Mucosa of rectum (tissue), 2 donors: Measurements from ENCODE around the gene FIS1.
A peak's percentile ranks its signal among the peaks of the same experiment; 100 is the strongest.
"Not testable (repeated sequence)": the region's sequence is repeated elsewhere in the genome, so short reads cannot be mapped to it uniquely, and the experiment has no call there.

Experiments used
- H3K27ac ChIP-seq, 2 donors: one replicate each; pipeline ENCODE4 v1.7.0; 2013; ENCODE audit warnings: inconsistent platforms in 2 of 2, low read depth in 2 of 2, low read length in 2 of 2
- H3K27me3 ChIP-seq, 2 donors: one replicate each; pipeline ENCODE4 v1.7.0; 2013; ENCODE audit warnings: low read length in 2 of 2; ENCODE audit not compliant: control insufficient read depth in 2 of 2, insufficient read depth in 2 of 2
- H3K36me3 ChIP-seq, 2 donors: one replicate each; pipeline ENCODE4 v1.7.0; 2013; ENCODE audit warnings: low read length in 2 of 2; ENCODE audit not compliant: control insufficient read depth in 2 of 2, insufficient read depth in 2 of 2
- H3K4me1 ChIP-seq, 2 donors: one replicate each; pipeline ENCODE4 v1.7.0; 2013; ENCODE audit warnings: low read length in 2 of 2, mild to moderate bottlenecking in 1 of 2; ENCODE audit not compliant: control insufficient read depth in 2 of 2, insufficient read depth in 2 of 2
- H3K4me3 ChIP-seq, 2 donors: one replicate each; pipeline ENCODE4 v1.7.0; 2013; ENCODE audit warnings: low read length in 2 of 2
- H3K9ac ChIP-seq, 2 donors: one replicate each; pipeline ENCODE4 v1.7.0; 2013; ENCODE audit warnings: low read length in 2 of 2, low read depth in 1 of 2, mild to moderate bottlenecking in 1 of 2
- H3K9me3 ChIP-seq, 2 donors: one replicate each; pipeline ENCODE4 v1.7.0; 2013; ENCODE audit warnings: low read length in 2 of 2; ENCODE audit not compliant: control insufficient read depth in 2 of 2
- donor health status: healthy.
- donor health status: Normal muscosa, but diverticular disease.

Gene FIS1

DNA sequence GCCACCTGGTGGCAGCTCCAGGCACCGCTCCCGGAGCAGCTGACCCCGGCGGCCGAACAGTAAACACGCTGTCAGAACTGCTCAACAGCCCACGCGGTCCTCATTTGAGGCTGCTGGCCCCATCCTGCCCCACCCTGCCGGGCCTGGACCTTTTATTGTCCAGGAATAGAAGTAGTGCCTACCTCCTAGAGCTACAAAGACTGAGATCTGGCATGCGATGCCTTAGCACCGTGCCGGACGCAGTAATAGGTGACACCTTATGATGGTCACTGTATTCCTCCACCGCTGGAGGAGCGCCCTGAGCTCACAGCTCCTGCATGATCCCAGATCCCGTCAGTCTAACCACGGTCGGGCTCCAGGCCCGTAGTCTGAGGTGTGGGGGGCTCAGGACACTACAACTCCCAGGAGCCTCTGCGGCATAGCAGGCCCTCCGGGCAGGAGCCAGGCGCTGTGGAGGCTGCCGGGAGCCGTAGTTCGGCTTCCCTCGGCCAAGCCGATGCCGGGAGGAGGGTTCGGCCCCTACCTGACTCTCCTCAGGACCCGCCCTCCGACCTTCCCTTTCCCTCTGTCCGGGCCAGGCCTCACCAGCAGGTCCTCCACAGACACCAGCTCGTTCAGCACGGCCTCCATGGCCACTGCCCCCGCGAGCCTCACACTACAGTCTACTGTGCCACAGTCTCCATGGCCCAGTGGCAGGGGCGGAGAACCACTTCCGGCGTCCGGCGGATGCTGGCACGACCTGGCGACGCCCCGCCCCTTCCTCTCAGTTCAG lies at the start of gene FIS1:
Gene FIS1, minus strand, starts transcription at position 707 of the 772 bp plus-strand sequence. Its CDS starts 77 bp downstream, at position 630.
- Histone ChIP-seq H3K4me1 (peaks cover 17 to 21% of the 10 kb centered on the region in 2 donors), H3K36me3 (peaks cover 18 to 23% of the 10 kb centered on the region in 2 donors), H3K27ac (peak within 1 kb of the TSS; percentile 98 to 99)

DNA sequence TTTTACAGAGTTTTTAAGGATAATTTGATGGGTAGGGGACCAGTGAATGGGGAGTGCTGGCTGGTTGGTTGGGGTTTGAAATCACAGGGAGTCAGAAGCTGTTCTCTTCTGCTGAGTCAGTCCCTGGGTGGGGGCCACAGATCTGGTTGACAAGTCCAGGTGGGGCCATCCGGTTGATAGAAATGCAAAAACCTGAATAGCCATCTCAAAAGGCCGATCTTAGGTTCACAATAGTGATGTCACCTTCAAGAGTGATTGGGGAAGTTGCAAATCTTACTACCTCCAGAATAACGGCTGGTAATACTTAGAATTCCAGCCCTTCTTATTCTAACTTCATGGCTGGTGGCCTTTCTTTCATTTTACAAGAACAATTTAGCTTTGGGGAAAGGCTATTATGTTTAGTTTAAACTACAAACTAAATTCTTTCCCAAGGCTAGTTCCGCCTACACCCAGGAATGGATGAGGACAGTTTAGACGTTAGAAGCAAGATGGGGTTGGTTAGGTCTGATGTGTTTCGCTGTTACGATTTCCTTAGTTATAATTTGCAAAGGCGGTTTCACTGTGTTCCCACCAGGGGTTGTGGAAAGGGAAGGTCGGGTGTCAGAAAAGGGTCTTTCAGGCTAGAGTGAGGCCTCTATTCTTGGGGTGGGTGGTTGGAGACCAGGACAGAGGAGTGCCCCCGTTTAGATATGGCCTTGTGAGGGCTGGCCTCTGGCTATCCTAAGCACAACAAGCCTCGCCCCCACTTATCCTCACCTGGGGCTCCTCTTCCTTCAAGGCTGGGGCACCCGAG lies 49.4 kb upstream of the FIS1 start:
- H3K27me3 ChIP-seq = peaks cover 2 to 17% of the 10 kb centered on the region in 2 donors
- no peaks in the 10 kb centered on the region for H3K36me3 ChIP-seq
- no peak overlapping the region for H3K27ac ChIP-seq

More for the DNA sequence above, at the start of gene FIS1:
- Histone ChIP-seq H3K4me3 (peak within 1 kb of the TSS; percentile 99 to 100), H3K9me3 (no peaks in the 10 kb centered on the region), H3K9ac (peak within 1 kb of the TSS; percentile 96 to 98), H3K27me3 (no peaks in the 10 kb centered on the region)

DNA sequence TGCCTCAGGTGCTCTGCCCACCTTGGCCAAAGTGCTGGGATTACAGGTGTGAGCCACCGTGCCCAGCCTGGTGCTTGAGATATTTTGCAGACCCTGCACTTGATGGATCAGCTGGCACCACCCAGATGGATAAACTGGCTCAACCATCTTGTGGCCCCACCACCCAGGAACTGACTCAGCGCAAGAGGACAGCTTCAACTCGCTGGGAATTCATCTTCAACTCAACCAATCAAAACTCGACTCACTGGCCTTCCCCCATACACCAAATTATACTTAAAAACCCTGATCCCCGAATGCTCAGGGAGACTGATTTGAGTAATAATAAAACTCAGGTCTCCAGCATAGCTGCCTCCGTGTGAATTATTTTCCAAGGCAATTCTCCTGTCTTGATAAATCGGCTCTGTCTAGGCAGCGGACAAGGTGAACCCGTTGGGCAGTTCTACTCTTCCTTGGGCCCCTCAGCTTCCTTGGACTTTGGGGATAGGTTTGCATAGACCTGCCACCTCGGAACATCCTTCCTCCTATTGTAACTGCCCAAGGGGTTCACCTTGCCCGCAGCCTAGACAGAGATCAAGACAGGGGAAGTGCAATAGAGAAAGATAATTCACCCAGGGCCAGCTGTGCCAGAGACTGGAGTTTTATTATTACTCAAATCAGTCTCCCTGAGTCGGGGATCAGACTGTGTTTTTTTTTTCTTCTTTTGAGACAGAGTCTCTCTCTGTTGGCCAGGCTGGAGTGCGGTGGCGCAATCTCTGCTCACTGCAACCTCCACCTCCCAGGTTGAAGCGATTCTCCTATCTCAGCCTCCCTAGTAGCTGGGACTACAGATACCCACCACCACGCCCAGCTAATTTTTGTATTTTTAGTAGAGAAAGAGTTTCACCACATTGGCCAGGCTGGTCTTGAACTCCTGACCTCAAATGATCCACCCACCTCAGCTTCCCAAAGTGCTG lies 48.5 kb upstream of the FIS1 start:
- H3K27me3 ChIP-seq, H3K4me1 ChIP-seq, H3K27ac ChIP-seq, H3K9ac ChIP-seq, H3K36me3 ChIP-seq, H3K9me3 ChIP-seq, H3K4me3 ChIP-seq: not testable (repeated sequence)

More for the DNA sequence above, 49.4 kb upstream of the FIS1 start:
- no peak overlapping the region for H3K4me3 ChIP-seq
- no peaks in the 10 kb centered on the region for H3K4me1 ChIP-seq
- no peak overlapping the region for H3K9ac ChIP-seq
- H3K9me3 ChIP-seq = no peaks in the 10 kb centered on the region

DNA sequence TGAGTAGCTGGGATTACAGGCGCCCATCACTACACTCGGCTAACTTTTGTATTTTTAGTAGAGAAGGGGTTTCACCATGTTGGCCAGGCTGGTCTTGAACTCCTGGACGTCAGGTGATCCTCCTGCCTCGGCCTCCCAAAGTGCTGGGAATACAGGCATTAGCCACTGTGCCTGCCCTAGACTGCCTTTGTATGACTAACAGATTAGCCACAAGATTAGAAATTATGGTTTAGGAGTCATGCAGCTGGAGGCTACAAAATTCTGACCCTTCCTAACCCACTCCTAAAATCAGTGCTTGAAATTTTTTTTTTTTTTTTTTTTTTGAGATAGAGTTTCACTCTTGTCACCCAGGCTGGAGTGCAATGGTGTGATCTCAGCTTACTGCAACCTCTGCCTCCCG lies 47.7 kb upstream of the FIS1 start:
- not testable (repeated sequence) for H3K9ac ChIP-seq, H3K4me1 ChIP-seq, H3K9me3 ChIP-seq, H3K27ac ChIP-seq, H3K27me3 ChIP-seq, H3K36me3 ChIP-seq, H3K4me3 ChIP-seq

DNA sequence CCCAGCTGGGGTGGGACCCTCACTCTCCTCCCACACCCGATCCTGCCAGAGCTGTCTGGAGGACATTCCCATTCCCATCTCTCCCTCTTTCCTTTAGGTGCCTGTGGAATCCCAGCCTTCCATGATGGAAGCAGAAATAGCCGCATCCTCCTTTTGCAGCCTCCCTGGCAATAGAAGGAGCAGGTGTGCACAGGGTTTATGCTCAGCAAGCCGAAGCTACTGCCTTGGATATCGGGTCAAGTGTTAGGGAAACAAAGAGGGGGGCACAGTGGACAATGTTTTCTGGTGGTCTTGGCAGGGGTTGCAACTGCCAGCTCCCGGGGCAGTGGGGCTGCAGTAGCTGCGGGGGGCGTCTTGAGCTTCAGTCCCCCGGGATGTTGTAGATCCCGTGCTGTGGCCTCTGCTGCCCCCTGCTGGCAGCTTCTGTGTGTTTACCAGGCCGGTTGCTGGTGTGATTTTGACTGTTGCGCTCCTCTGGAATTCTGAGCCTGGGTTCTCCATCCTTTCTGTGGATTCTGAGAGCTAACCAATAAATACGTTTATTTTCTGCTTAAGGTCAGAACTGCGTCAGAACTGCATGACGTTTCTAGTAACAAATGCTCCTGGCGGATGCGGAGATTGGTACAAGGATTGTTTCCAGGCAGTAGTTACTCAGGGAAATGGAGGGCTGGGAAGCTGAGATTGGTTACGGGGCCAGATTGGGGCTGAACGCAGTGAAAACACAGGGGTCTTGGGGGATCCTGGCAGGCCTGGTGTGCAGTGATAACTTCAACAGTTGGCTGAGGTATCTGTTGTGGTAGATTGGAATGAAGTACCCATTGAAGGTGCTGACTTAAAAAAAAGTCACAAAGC lies 45.5 kb upstream of the FIS1 start:
- not testable (repeated sequence) for H3K4me3 ChIP-seq, H3K27ac ChIP-seq, H3K9me3 ChIP-seq, H3K4me1 ChIP-seq, H3K27me3 ChIP-seq, H3K36me3 ChIP-seq, H3K9ac ChIP-seq

DNA sequence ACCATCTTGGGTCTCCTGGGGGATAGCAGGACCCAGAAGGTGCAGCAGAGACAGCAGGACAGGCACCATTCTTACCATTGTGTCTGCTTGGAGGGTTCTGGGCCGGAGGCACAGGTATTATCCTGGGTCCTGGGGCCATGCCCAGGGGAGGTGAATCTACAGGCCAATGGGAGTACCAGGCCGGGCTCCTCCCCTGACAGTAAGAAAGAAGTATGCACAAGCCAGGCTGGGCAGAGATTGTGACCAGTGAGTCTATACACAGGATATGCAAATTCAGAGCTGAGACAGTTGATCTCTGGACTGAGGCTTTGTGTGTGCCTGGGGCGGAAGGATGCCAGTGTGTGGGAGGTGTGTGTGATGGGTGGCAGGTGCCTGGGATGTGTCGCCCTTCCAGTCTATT lies 44.8 kb upstream of the FIS1 start:
- H3K36me3 ChIP-seq, H3K9me3 ChIP-seq, H3K9ac ChIP-seq, H3K4me1 ChIP-seq, H3K4me3 ChIP-seq, H3K27ac ChIP-seq, H3K27me3 ChIP-seq: not testable (repeated sequence)

DNA sequence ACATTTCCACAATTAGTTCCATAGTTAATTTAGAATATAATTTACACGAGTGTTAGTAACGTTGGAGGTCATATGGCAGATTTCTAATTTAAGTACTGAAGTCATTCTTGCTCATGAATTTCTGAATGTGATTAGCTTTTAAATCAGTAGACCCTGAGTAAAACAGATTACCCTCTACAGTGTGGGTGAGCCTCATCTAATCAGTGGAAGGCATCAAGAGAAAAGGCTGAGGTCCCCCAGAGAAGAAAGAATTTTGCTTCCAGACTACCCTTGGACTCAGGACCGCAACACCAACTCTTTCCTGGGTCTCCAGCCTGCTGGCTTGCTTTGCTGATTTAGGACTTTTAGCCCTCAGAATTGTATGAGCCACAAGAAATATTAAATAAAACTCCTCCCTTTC lies 43.6 kb upstream of the FIS1 start:
- H3K27me3 ChIP-seq = peaks cover 2 to 5% of the 10 kb centered on the region in 2 donors
- H3K4me3 ChIP-seq = no peak overlapping the region
- no peak overlapping the region for H3K9ac ChIP-seq
- H3K4me1 ChIP-seq = no peaks in the 10 kb centered on the region
- H3K9me3 ChIP-seq = peaks cover 0 to 3% of the 10 kb centered on the region in 2 donors
- no peak overlapping the region for H3K27ac ChIP-seq
- H3K36me3 ChIP-seq = no peaks in the 10 kb centered on the region

DNA sequence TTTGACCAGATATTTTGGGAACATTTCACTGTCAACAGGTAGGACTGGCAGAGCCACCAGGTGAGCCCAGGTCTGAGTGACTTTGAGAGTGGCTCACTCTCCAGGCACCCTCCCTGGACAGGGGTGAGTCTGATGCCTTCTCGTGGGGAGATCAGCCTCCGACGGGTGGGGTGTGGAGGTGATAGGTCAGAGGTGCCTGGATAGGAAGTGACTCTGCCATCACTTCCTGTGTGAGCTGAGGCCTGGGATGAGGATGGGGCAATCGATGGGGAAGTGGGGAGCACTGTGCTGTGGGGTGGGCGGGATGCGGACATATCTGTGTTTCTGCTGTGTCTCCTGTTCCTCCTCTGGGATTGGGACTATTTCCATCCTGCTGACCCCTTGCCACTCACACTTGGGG lies 42.2 kb upstream of the FIS1 start:
- no peak overlapping the region for H3K9ac ChIP-seq
- peaks cover 2 to 5% of the 10 kb centered on the region in 2 donors for H3K27me3 ChIP-seq
- no peak overlapping the region for H3K27ac ChIP-seq
- H3K4me1 ChIP-seq = no peaks in the 10 kb centered on the region
- no peaks in the 10 kb centered on the region for H3K36me3 ChIP-seq
- H3K4me3 ChIP-seq = no peak overlapping the region
- peaks cover 0 to 3% of the 10 kb centered on the region in 2 donors for H3K9me3 ChIP-seq

DNA sequence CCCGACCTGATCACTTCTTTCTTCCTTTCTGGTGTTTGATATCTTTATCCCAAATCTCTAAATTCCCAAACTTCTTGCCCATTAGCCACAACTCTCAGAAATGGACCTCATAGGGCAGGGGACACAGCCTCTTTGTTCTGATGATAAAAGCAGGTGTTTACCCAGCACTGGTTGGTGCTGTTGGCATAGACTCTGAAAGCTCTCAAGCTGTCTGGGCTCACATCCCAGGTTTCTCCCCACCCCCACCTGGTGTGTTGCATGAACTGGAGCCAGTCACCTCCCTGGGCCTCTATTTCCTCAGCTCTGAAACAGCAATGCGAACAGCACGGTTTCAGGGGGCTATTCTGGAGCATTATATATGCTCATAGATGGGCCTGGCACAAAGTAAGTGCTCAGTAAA lies 41.0 kb upstream of the FIS1 start:
- not testable (repeated sequence) for H3K4me3 ChIP-seq, H3K4me1 ChIP-seq, H3K27ac ChIP-seq, H3K9me3 ChIP-seq, H3K27me3 ChIP-seq, H3K36me3 ChIP-seq, H3K9ac ChIP-seq
